Stomach (tissue), 4 donors: ENCODE measurements around the gene OR6T1.

ENCODE experiments used
- POLR2A ChIP-seq, 4 donors: fragments of 450-650 bp; IDR thresholded peaks; one replicate each; pipeline ENCODE4 v1.6.1; 2016; ENCODE audit warnings: antibody characterized with exemption in 4 of 4, control low read depth in 2 of 4, mild to moderate bottlenecking in 1 of 4, moderate library complexity in 1 of 4
- TF ChIP-seq, protein P1 (sequence below), 7 experiments: fragments of 450-650 bp in 4 of 7; fragments of 200-600 bp in 3 of 7; sonication (generic) in 3 of 7; IDR thresholded peaks; one replicate each; pipeline ENCODE4 v1.5.1; 2016 to 2019; ENCODE audit warnings: antibody characterized with exemption in 7 of 7, control low read depth in 2 of 7, mild to moderate bottlenecking in 1 of 7

DNA sequence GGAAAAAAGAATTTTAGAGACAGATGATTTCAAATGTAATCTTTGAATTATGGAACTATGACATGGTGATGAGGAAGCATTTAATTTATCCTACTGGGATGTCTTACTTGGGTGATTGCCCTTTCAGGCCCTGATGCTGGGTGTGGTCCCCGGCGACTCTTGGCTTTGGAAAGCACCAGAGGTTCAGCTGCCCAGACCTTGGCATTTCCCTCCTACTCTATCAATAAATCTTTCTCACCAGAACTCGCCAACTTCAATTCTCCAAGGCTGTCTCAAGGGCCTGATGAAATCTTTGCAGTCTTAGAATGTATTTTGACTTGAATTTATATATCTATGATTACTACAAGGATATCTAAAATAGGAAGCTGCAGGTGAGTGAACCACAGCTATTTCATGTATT is 22.7 kb downstream of the OR6T1 start:
- TF ChIP-seq, protein P1, sequence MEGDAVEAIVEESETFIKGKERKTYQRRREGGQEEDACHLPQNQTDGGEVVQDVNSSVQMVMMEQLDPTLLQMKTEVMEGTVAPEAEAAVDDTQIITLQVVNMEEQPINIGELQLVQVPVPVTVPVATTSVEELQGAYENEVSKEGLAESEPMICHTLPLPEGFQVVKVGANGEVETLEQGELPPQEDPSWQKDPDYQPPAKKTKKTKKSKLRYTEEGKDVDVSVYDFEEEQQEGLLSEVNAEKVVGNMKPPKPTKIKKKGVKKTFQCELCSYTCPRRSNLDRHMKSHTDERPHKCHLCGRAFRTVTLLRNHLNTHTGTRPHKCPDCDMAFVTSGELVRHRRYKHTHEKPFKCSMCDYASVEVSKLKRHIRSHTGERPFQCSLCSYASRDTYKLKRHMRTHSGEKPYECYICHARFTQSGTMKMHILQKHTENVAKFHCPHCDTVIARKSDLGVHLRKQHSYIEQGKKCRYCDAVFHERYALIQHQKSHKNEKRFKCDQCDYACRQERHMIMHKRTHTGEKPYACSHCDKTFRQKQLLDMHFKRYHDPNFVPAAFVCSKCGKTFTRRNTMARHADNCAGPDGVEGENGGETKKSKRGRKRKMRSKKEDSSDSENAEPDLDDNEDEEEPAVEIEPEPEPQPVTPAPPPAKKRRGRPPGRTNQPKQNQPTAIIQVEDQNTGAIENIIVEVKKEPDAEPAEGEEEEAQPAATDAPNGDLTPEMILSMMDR (IDR thresholded peaks at IDR 0.05), result no peak
- TF ChIP-seq POLR2A (IDR thresholded peaks at IDR 0.05), result no peak
